Measurements from ENCODE around the gene S100A16.

DNA sequence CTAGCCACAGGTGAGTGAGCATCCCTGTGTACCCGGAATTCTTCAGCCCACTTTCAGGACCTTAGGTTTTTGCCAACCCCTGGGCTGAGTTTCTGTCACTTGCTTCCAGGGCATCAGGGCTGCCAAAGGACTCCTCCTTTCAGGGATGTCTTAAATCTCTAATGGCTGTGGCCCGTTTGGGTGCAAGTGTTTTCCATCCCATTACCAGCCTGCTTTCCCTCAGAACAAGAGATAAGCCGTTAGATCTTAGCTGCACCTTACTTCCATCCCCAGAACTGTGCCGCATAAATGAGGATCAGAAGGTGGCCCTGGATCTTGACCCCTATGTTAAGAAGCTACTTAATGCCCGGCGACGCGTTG lies 46.2 kb upstream of the S100A16 start:
- TF ChIP-seq POLR2AphosphoS5 (IDR thresholded peaks at IDR 0.05) (no peak), POLR2A (IDR thresholded peaks at IDR 0.05; ENCODE audit: low read depth) (no peak)
- TF ChIP-seq, protein P1, sequence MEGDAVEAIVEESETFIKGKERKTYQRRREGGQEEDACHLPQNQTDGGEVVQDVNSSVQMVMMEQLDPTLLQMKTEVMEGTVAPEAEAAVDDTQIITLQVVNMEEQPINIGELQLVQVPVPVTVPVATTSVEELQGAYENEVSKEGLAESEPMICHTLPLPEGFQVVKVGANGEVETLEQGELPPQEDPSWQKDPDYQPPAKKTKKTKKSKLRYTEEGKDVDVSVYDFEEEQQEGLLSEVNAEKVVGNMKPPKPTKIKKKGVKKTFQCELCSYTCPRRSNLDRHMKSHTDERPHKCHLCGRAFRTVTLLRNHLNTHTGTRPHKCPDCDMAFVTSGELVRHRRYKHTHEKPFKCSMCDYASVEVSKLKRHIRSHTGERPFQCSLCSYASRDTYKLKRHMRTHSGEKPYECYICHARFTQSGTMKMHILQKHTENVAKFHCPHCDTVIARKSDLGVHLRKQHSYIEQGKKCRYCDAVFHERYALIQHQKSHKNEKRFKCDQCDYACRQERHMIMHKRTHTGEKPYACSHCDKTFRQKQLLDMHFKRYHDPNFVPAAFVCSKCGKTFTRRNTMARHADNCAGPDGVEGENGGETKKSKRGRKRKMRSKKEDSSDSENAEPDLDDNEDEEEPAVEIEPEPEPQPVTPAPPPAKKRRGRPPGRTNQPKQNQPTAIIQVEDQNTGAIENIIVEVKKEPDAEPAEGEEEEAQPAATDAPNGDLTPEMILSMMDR (IDR thresholded peaks at IDR 0.05), result no peak
